Left kidney (tissue), 2 donors: Measurements from ENCODE around the gene KNDC1. TPM values are rescaled to one million over a fixed set of nuclear protein-coding genes. Genes with fewer than 3 reads are reported as not detected.

Experiments used
- DNase-seq: peaks from one replicate; pipeline ENCODE4 v3.0.0-alpha.2; 2013
- polyA plus RNA-seq: library from polyadenylated mRNA; unstranded; fragments of 120-200 nt; gene quantifications from one replicate; pipeline ENCODE4 v1.2.1, GENCODE V29; 2013; ENCODE audit not compliant: insufficient read length

The KNDC1 gene
- polyA plus RNA-seq, 1 donor, result 8.3 TPM

GRCh38 chr10:133241501-133242205 is 81.6 kb downstream of the KNDC1 start:
- DNase-seq, result no peak

DNA sequence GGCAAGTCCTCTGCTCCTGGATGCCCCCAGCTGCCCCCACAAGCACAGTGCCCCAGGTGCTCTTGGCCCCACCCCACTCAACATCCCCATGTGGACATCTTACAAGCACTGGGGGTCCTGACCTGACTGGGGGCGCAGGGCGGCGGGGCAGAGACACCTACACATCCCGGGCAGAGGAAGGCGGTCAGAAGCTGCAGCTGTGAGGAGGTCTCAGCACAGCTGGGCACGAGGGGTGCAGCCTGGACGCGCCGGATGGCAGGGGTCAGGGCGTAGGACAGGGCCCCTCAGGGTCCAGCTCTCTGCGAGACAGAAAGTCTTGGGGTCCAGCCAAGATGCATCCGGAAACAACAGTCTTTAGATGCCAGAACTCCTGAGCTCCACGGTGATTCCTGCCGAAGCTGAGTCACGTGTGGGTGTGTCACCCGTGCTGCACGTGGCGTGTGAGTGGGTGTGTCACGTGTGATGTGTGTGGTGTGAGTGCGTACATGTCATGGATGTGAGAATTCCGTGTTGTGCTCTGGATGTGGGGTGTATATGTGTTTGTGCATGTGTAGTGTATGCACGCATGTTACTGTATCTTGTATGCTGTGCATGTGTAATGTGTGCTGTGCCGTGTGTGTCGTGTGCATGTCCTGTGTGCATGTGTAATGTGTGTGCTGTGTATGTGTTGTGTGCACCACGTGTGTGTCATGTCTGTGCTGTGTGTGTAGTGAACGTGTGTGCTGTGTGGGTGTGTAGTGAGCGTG is 82.8 kb downstream of the KNDC1 start:
- DNase-seq, result no peak

GRCh38 chr10:133243593-133243992 is 83.6 kb downstream of the KNDC1 start:
- no peak for DNase-seq

DNA sequence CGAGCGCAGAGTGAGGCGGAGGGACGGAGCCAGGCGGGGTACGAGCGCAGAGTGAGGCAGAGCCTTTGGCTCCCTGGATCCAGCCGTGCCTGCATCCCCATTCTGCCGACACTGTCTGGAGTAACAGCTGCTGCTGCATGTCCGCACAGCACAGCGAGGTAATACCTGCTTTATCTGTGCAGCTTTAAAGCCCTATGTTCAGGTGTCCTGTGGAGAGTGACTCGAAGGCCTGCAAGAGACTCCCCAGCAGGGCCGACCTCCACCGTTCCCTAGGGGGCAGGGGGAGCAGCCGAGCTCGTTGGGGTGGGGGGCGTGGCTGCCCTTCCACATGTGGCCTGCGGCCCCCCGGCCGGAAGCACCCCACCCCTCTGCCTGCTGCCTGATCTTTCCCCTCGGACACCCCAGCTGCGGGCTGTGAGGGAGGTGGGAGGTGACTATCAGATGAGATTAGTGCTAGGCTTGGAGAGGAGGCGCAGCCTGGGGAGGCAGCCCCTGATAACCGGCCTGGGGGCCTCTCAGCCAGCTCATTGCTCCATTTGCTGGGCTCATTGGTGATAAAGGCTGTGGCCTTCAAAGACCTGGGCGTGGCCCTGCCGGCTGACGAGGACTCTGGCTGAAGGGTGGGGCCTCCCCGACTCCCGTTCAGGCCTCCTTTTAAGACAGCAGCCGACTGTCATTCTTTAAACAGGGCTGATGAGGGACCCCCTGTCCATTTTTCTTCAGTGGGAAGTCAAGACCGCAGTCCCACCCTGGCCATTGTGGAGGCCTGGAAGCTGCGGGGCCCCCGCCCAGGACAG is 85.6 kb downstream of the KNDC1 start:
- no peak for DNase-seq

DNA sequence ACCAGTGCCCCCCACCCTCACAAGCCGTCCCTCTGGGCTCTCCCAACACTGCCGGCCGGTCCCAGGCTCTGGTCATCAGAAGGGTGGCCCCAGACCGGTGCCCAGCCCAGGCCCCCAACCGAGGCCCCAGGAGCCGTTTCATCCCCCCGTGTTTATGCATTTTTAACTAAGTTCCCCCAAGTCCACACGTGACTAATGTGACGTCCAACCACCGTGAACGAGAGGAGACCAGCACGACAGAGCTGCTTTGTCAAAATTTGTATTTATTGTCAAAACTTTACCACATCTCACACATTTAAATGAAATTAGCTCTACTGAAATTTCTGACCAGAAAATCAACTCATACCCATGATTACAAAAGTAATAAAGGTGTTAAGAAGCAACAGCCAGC is 86.2 kb downstream of the KNDC1 start:
- DNase-seq, result no peak

DNA sequence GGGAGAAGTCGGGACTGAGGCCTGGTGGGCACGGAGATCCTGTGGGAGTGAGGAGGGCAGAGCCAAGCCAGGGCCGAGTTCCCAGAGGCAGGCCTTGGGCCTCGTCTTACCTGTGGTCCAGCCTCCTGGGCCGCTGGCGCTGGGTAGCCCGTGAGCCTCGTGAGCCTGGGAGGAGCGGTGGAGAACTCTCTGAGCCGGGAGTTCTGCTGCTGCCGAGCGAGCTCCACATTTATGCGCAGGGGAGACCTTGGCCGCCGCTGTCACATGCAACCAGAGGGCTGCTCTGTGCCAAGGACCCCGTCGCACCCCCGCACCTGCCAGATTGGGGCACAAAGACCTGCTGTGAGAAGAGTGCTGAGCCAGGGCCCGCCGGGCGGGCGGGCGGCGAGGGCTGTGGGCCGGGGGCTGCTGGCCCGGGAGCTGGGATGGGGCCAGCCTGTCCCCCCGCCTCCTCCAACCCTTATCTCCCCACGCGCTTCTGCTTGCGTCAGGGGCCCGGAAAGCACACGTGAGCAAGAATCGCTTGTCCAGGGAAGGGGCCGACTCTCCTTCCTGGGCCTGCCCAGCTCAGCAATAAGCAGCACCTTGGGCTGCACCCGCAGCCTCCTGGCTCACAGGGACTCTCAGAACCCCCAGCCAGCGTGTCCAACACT is 87.8 kb downstream of the KNDC1 start:
- DNase-seq, result no peak

DNA sequence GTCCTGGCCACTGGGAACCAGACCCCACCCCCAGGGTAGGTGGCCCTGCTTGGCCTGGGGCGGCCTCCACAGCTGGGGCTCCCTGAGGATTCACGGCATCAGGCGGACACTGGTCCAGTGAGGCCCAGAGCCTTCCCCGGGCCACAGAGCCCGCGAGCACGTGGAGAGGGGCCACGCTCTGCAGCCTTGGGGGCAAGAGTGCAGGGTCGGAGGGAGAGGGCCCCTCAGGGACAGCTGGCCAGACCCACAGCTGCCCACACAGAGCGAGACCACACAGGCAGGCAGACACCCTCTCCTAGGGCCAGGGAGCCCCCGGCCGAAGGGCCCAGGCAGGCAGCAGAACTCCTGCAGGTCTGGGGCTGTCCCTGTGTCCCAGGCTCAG is 88.3 kb downstream of the KNDC1 start:
- no peak for DNase-seq

DNA sequence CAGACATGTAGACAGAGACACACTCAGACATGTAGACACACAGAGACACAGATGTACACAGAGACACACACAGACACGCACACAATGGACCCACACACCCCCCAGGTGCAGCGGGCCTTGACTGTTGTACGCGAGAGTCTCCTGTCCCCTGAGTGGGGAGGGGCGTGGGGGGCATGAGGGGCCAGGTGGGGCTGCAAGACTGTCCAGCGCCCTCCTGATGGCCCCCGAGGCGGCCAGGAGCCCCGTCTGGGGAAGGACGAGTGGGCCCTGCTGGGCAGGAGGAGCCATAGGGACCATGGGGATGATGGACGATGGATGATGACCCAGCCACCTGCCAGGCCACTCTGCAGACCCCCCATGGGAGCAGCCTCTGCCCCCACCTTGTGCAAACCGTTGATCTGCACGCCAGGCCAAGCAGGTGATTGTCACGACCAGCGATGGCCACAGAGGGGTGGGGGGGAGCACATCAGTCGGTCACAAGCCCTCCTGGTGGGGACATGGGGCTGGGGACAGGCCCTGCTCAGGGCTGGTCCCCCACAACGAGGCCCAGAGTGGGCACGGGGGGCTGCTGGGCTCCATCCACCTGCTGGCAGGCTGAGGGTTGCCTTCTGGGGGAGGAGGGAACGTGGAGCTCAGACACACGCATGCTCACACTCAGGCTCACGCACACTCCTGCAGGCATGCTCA is 89.2 kb downstream of the KNDC1 start:
- no peak for DNase-seq

GRCh38 chr10:133249975-133250754 is 90.1 kb downstream of the KNDC1 start:
- no peak for DNase-seq

DNA sequence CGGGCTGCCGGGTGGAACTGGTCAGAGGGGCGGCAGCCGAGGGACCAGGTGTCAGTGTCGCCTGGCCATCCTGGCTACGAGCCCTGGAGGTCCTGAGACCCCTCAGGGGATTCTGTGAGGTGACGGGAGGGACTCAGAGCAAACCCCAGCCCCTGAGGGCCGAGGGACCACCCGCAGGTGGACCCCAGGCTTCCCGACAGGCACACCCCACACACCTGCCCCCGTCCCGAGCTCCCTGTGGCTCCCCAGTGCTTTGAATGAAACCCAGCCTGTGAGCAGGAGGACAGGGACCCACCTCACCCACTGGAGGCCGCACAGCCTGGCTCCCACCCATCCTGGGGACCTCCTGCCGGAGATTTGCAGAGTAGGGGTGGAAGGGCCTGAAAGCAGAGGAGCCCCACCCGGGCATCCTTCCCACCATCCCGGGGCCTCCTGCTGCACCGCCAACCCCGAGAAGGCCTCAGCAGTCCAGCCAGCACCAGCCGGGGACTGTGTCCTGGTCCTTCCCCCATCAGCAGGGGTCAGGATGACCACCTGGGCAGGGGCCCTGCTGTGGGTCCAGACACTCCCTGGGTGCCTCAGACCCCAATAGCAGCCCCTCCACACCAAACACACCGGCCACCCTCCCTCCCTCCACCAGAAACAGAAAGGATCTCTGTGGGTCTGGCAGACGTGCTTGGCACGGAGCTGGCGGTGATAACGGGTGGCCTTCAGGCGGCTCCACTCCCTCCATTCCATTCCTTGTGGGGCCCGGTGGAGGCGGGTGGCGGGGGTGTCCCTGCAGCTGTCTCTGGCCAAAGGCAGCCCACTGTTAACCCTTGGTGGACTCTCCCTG is 91.6 kb downstream of the KNDC1 start:
- DNase-seq, result no peak

DNA sequence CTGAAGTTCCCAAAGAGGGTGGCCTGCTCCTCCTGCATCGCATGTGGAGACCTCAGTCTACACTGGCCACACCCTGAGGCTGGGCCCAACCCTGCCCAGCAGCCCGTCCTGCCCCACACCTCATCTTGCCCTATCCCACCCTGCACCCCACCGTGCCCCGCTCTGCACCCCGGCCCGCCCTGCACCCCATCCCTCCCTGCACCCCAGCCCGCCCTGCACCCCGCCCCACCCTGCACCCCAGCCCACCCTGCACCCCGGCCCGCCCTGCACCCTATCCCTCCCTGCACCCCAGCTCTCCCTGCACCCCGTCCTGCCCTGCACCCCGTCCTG is 92.2 kb downstream of the KNDC1 start:
- DNase-seq, result no peak

- DNase-seq, result no peak
Measured at GRCh38 chr10:133253361-133253955, 93.4 kb downstream of the KNDC1 start.

- no peak for DNase-seq
Measured at GRCh38 chr10:133254421-133255120, 94.6 kb downstream of the KNDC1 start.

DNA sequence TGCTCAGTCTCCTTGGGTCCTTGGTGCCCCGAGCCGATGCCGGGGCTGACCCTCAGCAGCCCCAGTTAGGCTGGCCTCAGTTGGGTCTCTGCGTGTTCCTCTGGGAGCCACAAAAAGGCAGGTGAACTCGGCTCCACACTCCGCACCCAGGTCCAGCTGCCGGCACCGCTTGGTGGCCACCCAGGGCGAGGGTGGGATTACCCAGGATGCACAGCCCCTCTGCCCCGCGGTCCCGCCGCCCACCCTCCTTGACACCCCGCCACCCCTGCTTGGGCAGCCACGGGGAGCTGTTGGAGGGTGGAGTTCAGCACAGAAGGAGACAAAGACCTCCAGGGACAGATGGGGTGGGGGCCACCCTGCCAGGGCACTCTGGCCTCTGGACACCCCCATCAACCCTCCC is 95.3 kb downstream of the KNDC1 start:
- DNase-seq, result no peak

DNA sequence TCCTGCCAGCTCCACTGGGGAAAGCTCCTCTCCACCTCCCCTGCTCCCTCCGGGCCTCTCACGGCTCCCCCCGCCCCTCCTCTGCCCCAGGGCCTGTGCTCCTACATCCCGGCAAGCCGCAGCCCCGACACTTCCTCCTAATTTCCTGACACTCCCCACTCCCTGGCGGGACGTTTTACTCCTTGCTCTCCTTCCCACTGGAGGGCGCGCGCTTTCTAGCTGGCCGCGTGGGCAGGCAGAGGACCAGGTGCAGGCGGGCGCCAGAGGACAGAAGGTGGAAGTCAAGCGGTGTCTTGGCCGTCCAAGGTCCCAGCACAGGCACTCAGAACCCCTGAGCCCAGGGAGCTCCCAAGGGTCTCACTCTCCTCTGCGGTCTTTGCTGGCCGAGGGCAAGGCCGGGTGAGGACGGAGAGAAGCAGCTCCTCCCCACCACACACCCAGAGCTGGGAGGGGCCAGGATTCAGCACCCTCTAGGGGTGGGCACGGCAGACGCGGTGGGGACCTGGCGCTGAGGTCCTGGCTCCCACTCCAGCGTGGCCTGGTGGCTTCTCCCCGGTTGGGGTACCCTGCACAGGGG is 97.6 kb downstream of the KNDC1 start:
- DNase-seq, result no peak

GRCh38 chr10:133258066-133258817 is 98.2 kb downstream of the KNDC1 start:
- DNase-seq, result no peak

GRCh38 chr10:133258818-133259601 is 99.0 kb downstream of the KNDC1 start:
- DNase-seq, result no peak
